ENCODE data around the gene SBF1.
"Not testable (repeated sequence)": the region's sequence is repeated elsewhere in the genome, so short reads cannot be mapped to it uniquely, and the experiment has no call there.

SBF1 gene

GRCh38 chr22:50474710-50475651 lies at the start of gene SBF1:
Gene SBF1 (minus strand): TSS chr22:50475035. CDS start chr22:50474840, 195 bp downstream.
- peak; percentile 88 to 89 for DNase-seq

GRCh38 chr22:50523806-50524675 lies 49.2 kb upstream of the SBF1 start:
- DNase-seq = no peak

GRCh38 chr22:50523458-50523805 lies 48.6 kb upstream of the SBF1 start:
- no peak for DNase-seq

GRCh38 chr22:50522806-50523438 lies 48.1 kb upstream of the SBF1 start:
- DNase-seq = no peak

GRCh38 chr22:50522208-50522805 lies 47.5 kb upstream of the SBF1 start:
- no peak for DNase-seq

GRCh38 chr22:50521710-50522109 lies 46.9 kb upstream of the SBF1 start:
- no peak for DNase-seq

GRCh38 chr22:50520826-50521453 lies 46.1 kb upstream of the SBF1 start:
- no peak for DNase-seq

GRCh38 chr22:50520184-50520583 lies 45.3 kb upstream of the SBF1 start:
- not testable (repeated sequence) for DNase-seq

- no peak for DNase-seq
Observed at GRCh38 chr22:50519151-50519550, 44.3 kb upstream of the SBF1 start.

- DNase-seq = no peak
Observed at GRCh38 chr22:50518606-50519005, 43.8 kb upstream of the SBF1 start.

GRCh38 chr22:50517495-50518260 lies 42.8 kb upstream of the SBF1 start:
- DNase-seq = no peak

- no peak for DNase-seq
Observed at GRCh38 chr22:50516891-50517290, 42.1 kb upstream of the SBF1 start.

- DNase-seq = no peak
Observed at GRCh38 chr22:50516068-50516467, 41.2 kb upstream of the SBF1 start.

GRCh38 chr22:50513175-50513574 lies 38.3 kb upstream of the SBF1 start:
- no peak for DNase-seq

- DNase-seq = no peak
Observed at GRCh38 chr22:50508897-50509296, 34.1 kb upstream of the SBF1 start.

GRCh38 chr22:50507991-50508884 lies 33.4 kb upstream of the SBF1 start, which contains the start of gene NCAPH2:
Gene NCAPH2 (plus strand): TSS chr22:50508224. CDS start chr22:50508338, 114 bp downstream.
- peak; percentile 97 for DNase-seq

GRCh38 chr22:50507421-50507990 lies 32.7 kb upstream of the SBF1 start, which contains the start of gene LMF2:
Gene LMF2 (minus strand): TSS chr22:50507702. CDS start chr22:50507675, 27 bp downstream.
- DNase-seq = peak; percentile 93 to 94

- DNase-seq = no peak
Observed at GRCh38 chr22:50506611-50507420, 32.0 kb upstream of the SBF1 start.
